ENCODE measurements around the gene PTPN22. TPM values are rescaled to one million over a fixed set of nuclear protein-coding genes. Genes with fewer than 3 reads are reported as not detected.

Gene PTPN22
- total RNA-seq, 1 donor from 2014 or later: 0.82 TPM

DNA sequence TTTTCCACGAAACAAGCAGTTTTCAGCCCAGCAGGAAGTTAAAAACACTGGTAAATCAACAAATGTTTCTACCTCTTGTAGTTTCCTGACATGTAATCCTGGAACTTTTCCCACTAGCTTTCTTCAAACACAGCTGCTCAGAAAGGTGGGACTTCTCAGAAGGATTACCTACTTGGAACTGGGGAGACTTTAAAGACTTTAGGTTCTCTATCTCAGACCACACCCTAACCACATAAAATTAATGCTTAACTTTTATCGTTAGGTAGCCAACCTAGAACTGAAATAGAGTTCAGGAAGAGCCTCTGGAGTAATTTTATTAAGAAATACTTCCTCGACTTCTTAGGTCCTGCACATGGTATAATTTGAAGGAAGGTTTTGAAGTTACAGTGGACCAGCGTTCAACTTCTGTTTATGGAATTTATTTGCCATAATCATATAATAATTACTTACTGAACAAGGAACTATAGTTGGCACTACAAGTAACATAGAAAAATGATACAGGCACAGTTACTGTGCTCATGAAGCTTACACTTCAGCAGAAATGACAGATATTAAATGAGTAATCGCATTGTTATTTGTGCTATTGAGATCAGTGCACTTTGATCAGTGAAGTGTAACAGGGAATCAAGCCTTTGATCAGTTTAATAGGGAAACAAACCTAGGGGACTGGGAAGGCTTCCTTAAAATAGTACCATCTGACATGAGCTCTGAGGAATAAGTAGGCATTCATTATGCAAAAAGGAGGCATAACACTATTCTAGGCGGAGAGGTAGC lies 16.1 kb upstream of the PTPN22 start, which contains the start of gene BCL2L15:
BCL2L15 (minus strand) TSS at position 180 of the 774 bp plus-strand sequence. CDS start 206 bp downstream, outside the sequence.
- FAIRE-seq (no peak), DNase-seq (ENCODE audit: low spot score in 2 of 2) (no peak)

DNA sequence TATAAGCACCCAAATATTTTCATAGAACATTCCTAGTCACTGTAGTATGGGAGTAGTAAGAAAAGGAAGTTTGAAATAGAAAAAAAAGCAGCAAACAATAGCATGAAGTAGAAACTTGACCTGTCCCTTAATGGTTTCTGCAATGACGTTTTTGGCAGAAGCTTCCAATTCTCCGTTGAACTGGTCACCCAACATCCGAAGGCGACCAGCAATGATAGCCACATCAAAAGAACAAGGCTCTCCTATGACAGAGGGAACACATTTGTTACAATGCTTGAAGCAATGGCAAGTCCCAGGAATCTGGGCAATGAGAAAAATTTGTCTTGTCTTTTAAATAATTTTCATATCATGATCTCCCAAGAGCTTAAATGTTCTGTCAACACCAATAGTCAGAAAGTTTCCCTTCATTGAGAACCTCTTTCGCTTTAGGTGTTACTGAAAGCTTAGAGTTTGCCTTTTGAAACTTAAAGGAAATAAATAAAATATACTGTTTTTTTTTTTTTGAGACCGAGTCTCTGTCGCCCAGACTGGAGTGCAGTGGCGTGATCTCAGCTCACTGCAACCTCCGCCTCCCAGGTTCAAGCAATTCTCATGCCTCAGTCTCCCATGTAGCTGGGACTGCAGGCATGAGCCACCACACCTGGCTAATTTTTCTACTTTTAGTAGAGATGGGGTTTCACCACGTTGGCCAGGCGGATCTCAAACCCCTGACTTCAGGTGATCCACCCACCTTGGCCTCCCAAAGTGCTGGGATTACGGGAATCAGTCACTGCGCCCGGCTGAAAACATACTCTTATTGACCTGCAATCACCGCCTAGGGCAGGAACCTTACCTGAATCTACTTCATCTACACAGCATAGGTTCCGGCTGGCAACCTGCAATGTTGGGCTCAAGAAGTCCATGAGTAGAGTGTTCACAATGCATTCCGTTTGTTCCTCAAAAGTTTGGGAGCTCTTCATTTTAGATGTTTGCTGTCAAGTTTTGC lies 15.2 kb upstream of the PTPN22 start:
- DNase-seq (ENCODE audit: low spot score in 2 of 2) (no peak), FAIRE-seq (no peak)

DNA sequence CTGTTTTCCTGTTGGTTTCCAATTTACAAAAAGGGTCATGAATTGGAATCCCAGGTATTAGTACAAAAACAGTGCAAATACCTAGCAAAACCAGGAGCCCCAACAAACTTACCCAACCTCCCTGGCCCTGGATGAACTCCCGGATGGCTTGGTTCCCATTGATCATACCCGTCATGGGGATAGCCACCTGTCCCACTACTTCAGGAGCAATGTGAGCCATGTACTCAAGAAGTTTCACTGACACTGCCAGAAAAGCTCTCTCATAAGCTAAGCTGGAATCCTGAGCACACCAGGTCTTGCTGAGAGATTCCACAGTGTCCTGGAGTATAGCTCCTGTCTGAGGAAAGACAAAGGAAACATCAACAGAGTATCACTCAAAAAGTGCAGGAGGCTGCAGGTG lies 10.1 kb upstream of the PTPN22 start:
- FAIRE-seq (no peak), DNase-seq (ENCODE audit: low spot score in 2 of 2) (no peak)

DNA sequence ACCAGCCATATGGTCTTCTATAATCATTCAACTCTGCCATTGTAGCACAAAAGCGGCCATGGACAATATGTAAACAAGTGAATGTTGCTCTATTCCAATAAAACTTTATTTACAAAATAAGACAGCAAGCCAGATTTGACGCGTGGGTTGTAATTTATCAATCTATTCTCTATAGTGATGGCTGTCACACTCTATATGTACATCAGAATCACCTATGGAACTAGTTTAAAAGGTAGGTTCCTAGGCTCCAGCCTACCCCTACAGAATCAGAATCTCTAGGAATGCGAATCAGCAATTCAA lies 8.2 kb upstream of the PTPN22 start:
- no peak for DNase-seq (ENCODE audit: low spot score in 2 of 2)
- no peak for FAIRE-seq

DNA sequence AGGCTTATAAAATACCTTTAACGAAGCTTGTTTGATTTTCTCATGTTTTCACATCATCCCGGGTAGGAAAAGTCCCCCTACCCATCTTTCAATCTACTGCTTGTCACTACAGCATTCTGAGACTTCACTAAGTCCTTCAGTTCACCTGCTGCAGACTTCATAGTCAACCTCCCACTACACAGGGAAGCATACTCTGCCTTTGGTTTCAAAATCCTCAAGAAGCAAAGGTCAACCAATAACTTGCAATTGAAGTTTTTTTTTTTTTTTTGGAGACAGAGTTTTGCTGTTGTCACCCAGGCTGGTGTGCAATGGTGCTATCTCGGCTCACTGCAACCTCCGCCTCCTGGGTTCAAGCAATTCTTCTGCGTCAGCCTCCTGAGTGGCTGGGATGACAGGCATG lies 4.7 kb upstream of the PTPN22 start:
- FAIRE-seq: no peak

DNA sequence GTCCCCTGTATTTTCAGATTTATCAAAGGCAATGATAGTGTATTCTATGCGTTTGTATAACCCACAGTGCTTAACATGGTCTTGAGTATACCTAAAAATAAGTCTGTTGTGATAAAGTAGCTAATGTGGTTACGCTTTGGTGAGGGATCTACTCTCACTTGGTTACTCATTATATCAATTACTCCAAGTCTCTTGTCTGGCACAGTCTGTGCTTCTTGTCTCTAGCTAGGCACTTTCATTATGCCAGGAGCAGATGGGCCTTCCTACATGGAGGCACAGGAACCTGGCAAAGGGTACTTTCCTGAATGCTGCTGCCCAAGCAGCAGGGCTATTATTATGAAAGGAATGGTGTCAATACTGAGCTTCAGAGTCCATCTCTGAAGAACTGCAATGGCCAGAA lies 4.2 kb upstream of the PTPN22 start:
- FAIRE-seq (no peak), DNase-seq (ENCODE audit: low spot score in 2 of 2) (no peak)

More for the DNA sequence above, 4.7 kb upstream of the PTPN22 start:
- DNase-seq (ENCODE audit: low spot score in 2 of 2): no peak

DNA sequence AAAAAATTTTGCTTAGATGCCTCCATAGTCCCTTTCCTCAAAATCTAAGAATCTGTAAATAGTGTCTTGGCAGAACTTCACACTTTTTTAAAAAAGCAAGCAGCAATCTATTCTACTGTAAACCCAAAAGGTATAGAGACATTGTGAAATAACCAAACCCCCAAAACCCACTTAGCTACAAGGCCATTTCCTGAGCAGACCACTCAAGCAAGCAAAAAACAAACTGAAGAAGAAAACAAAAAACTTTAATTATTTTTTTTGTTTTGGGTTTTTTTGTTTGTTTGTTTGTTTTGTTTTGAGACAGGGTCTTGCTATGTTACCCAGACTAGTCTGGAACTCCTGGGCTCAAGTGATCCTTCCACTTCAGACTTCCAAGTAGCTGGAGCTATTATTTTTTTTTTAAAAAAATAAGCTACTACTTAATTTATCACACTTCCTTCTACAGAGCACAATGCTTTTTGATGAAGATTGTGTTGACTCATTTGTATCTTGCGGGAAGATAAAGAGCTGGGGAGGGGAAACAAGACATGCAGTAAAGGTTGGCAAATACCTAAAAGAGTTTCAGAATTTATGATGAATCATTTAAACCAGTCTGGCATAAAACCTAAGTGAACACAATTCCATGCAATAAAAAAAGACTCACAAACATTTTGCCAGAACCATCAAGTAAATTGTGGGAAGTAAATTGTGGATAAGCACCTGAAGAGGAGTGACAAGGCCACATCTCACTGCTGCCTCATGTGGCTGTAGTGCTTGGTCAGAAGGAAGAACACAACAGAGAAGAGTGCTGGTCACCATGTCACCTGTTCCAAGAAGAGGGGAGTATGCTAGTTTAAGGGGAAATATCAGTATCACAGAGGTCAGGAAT lies 2.7 kb upstream of the PTPN22 start:
- FAIRE-seq (no peak), DNase-seq (ENCODE audit: low spot score in 2 of 2) (no peak)

DNA sequence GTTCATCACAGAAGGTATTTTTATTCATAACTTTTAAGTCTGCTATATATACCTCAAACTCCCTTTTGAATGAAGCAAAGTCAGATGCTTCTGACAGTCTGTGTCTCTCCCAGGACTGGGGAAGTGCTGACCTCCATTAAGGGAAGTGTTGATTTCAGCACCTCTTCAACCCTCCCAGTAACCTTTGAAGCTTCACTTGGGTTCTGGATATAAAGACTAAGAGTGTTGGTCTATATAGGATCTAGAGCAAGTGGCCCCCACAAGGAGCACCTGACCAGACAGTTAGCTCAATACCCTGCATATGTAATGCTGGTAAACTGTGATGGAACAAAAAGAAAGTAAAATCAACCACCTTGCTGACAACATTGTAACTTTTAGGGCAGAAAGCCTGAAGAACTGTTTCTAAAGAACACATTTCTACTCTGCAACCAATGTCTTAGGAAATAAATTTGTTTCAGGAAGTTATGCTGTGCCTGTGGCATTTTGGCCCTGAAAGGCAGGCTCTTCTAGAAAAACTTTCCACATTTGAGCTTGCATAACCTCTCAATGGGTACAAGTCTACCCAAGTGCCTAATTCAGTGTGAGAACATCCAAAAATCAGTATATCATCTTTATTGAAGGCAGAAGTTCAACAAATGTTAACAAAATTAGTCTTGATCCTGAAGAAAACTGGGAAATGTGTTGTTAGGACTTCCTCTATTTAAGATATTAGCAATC lies 865 bp upstream of the PTPN22 start:
- FAIRE-seq (no peak), DNase-seq (ENCODE audit: low spot score in 2 of 2) (no peak)

DNA sequence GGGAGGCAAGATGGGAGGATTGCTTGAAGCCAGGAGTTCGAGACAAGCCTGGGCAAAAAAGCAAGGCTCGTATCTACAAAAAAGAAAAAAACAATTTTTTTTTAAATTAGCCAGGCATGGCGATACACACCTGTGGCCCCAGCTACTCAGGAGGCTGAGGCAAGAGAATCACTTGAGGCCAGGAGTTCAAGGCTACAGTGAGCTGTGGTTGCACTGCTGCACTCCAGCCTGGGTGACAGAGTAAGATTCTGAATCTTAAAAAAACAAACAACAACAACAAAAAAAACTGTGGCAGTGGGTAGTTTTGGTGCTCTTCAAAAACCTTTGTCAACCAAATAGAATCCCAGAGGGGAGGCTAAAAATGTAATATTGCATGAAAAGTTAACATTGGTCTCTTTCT lies 734 bp downstream of the PTPN22 start:
- FAIRE-seq (no peak), DNase-seq (ENCODE audit: low spot score in 2 of 2) (no peak)

DNA sequence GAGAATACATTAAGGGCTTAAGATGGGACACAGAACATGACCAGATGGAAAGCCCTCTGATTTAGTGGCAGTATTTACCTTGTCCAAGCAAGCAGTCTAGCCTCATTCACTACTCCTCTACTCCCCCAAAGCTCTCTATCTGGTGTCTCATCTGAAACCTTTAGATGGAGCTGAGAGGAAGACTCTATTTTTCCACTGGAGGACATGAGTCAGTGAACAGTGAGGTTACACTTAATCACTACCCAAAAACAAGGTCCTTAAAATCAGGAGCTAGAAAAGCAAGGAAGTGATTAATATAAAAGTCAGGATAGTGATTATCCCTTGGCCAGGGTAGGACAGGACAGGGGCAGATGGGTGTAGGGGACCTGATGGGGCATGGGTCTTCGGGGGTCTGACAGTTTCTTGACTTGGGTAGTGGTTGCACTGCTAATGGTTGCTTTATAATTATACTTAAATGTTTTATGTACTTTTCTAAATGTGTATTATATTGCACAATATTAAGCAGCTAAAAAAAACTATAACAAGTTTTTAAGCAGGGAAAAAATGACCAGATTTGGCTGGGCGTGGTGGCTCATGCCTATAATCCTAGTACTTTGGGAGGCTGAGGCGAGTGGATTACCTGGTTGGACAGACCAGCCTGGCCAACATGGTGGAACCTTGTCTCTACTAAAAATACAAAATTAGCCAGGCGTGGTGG lies 3.0 kb downstream of the PTPN22 start:
- FAIRE-seq (no peak), DNase-seq (ENCODE audit: low spot score in 2 of 2) (no peak)

DNA sequence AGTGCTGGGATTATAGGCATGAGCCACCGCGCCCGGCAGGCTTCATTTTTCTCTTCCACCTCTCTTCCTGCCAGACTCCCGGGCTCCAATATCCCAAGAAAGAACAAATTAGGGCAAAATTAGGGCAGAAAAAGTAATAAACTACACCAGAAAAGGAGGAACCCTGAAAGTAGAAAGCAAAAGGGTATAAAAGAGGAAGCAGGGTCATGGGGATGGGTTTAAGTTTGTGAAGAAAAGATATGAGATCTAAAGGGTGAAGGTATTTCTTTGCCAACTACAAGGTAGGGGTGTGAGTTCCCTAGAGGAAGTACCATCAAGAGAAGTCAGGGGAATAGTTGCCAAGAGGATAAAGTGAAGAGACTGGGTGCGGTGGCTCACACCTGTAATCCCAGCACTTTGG lies 9.9 kb downstream of the PTPN22 start:
- FAIRE-seq (no peak), DNase-seq (ENCODE audit: low spot score in 2 of 2) (no peak)

DNA sequence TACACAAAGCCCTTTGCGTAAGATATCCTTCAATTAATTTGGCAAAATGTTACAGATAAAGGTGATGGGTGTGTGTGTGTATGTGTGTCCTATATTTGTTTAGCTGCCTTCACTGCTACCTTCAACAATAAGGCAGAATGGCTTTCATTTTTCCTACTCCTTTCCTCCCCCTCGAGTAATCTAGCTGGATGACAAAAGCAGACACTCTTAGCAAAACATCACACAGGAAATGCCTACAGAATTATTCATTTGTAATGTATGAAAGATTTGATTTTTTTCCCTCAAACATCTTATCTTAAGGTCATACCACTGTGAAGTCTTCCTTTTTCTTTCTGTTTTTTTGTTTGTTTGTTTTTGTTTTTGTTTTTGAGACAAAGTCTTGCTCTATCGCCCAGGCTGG lies 10.6 kb downstream of the PTPN22 start:
- FAIRE-seq: no peak
- no peak for DNase-seq (ENCODE audit: low spot score in 2 of 2)

DNA sequence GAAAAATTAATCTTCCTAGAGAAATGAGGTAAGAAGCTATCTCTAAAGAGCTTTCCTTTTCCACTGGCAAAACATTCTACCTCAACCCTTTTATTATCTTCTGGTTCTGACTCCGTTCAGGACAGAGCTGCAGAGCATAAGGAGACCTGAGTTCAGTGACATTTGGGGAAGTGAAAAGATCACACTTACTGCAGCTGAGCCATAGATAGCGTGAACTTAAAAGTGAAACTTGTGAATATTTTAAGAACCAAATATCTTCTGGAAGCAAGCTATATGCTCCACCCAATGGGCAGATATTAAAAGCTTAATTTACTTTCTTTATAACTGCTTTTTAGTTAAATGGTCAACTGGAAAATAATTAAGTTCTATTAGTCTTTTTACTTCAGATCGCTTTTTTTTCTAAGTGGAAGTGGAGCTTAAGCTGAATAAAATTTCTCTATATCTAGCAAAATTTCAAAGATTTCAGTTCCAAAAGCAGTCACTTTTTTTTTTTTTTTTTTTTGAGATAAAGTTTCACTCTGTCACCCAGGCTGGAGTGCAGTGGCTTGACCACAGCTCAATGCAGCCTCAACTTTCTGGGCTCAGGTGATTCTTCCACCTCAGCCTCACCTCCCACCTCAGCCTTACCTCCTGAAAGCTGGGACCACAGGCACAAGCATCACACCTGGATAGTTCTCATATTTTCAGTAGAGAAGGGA lies 11.9 kb downstream of the PTPN22 start:
- no peak for FAIRE-seq

DNA sequence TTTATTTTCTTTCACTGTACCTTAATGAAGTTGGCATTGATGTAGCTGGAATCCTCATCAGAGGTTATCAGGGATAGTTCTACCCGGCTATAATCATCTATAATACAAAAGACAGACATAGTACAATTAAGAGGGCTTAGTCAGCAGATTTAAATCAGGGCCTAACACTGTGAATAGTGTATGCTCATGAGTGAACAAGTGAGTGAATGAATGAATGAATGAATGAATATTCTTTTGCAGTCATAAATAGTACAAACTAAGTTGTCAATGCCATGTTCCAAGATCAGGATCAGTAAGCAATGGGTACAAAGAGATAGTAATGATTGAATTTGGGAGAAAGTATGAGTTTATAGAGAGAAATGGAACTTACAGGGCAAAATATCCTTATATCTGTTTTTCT lies 12.5 kb downstream of the PTPN22 start:
- no peak for FAIRE-seq
- DNase-seq (ENCODE audit: low spot score in 2 of 2): no peak

More for the DNA sequence above, 11.9 kb downstream of the PTPN22 start:
- DNase-seq (ENCODE audit: low spot score in 2 of 2): no peak

DNA sequence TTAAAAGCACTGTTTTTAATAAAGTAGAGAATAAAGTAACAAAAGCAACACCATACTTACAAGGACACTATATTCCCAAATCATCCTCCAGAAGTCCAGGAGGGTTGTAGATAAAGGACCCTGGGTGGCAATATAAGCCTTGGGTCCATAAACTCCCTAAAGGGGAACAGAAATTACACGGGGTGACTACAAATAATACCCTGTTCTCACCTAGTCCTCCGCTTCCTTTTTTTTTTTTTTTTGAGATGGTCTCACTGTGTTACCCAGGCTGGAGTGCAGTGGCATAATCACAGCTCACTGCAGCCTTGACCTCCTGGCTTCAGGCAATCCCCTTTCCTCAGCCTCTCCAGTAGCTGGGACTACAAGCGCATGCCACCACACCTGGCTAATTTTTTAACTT lies 13.1 kb downstream of the PTPN22 start:
- FAIRE-seq: no peak

DNA sequence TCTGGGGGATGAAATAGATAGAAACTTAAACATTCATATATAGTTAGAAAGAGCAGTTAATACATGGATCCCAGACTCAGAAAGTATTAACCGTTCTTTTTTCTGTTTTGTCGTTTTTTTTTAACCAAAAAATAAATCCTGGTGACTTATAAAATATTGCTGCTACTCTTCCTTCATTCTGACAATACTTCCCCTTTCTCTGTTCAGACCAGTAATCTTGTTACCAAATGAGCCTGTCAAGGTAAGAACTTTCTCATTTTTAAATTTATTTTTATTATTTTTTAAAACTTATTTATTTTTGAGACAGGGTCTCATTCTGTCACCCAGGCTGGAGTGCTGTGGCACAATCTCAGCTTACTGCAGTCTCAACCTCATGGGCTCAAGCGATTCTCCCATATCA lies 13.7 kb downstream of the PTPN22 start:
- DNase-seq (ENCODE audit: low spot score in 2 of 2) (no peak), FAIRE-seq (no peak)

More for the DNA sequence above, 13.1 kb downstream of the PTPN22 start:
- DNase-seq (ENCODE audit: low spot score in 2 of 2): no peak

DNA sequence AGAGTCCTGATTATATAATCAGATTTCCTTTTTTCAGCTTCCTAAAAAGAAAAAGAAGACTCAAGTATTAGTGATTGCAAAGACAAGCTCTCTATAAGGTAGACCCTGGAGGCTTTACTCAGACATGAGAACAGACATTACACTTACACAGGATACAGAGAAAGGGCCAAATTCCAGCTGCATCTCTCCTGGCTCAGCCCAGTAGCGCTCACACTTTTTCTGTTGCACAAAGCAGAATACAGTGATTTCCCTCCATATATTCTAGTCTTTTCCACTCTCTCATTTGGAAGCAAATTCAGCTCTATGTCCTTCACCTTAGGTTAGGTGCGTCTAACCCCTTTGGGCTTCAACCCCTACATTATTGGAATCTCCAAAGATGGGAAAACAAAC lies 15.1 kb downstream of the PTPN22 start:
- DNase-seq (ENCODE audit: low spot score in 2 of 2): no peak
- no peak for FAIRE-seq

DNA sequence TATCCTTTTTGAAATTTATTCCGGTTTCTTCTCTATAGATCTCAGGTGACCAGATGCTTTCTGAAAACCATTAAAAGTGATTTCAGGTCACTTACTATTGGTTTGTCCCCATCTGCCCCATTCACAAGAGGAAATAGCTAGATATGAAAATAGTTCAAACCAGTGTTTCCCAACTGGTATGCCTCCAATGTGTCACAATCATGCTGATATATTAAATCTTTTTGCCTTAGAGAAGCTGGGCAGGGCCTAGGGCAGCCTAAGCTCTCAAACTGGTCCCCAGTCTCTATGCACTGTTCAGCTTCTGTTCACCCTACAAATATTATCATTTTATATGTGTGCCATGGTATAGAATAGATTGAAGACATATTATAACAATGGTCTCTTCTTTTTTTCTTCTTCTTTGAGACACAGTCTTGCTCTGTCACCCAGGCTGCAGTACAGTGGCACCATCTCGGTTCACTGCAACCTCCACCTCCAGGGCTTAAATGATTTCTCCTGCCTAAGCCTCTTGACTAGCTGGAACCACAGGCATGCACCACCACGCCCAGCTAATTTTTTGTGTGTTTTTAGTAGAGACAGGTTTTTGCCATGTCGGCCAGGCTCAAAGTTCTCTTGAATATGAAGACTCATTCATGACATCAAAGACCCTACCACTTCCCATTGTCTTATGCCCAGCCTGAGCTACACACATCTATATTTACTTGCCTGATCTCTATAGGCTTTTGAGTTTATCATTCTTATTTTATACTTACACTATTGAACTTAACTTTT lies 15.7 kb downstream of the PTPN22 start:
- no peak for FAIRE-seq
- DNase-seq (ENCODE audit: low spot score in 2 of 2): no peak
